ENCODE measurements around the gene ALDH1A2.

- TF ChIP-seq, protein P1, sequence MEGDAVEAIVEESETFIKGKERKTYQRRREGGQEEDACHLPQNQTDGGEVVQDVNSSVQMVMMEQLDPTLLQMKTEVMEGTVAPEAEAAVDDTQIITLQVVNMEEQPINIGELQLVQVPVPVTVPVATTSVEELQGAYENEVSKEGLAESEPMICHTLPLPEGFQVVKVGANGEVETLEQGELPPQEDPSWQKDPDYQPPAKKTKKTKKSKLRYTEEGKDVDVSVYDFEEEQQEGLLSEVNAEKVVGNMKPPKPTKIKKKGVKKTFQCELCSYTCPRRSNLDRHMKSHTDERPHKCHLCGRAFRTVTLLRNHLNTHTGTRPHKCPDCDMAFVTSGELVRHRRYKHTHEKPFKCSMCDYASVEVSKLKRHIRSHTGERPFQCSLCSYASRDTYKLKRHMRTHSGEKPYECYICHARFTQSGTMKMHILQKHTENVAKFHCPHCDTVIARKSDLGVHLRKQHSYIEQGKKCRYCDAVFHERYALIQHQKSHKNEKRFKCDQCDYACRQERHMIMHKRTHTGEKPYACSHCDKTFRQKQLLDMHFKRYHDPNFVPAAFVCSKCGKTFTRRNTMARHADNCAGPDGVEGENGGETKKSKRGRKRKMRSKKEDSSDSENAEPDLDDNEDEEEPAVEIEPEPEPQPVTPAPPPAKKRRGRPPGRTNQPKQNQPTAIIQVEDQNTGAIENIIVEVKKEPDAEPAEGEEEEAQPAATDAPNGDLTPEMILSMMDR (IDR thresholded peaks at IDR 0.05) = no peak
- TF ChIP-seq EP300 (IDR thresholded peaks at IDR 0.05) = peak in 1 of 2 donors; percentile 4
Observed at GRCh38 chr15:57914350-57915055, 151.0 kb downstream of the ALDH1A2 start.

All from tibial nerve (tissue), 4 donors.